Caco-2 (cell line): Measurements from ENCODE around the gene MORC2. TPM values are rescaled to one million over a fixed set of nuclear protein-coding genes. Genes with fewer than 3 reads are reported as not detected.
A peak's percentile ranks its signal among the peaks of the same experiment; 100 is the strongest.

Source experiments
- BruUV-seq: library from RNA; stranded (reverse); fragments of 400-500 nt; replicated peaks from 2 replicates; lab custom pipeline; 2021; lab: Mats Ljungman, UMichigan
- CTCF ChIA-PET: fragments of 300-600 bp; sonication (Branson Sonifier 250); formaldehyde crosslinking; loops from one replicate; lab custom pipeline; 2022; ENCODE audit warnings: antibody characterized with exemption; lab: Charles Lee
- POLR2A ChIA-PET: fragments of 300-600 bp; sonication (Branson Sonifier 250); formaldehyde crosslinking; loops from one replicate; lab custom pipeline; 2022; ENCODE audit warnings: antibody characterized with exemption; lab: Charles Lee
- DNase-seq, 2 experiments: peaks; one replicate each; pipeline versions ENCODE4 v3.0.0 to v3.0.0-alpha.2; 2020 to 2022
- H3K27me3 ChIP-seq: replicated peaks from 2 replicates; pipeline ENCODE4 v1.6.0; 2011; ENCODE audit warnings: low read length; ENCODE audit not compliant: control insufficient read depth, insufficient read depth
- H3K36me3 ChIP-seq: 2 replicates; pipeline ENCODE4 v1.5.1; 2011; ENCODE audit warnings: low read length; ENCODE audit not compliant: control insufficient read depth, insufficient read depth
- H3K4me1 ChIP-seq: fragments of 250-450 bp; sonication (Bioruptor Pico); 2 replicates; pipeline ENCODE4 v1.5.1; 2020; ENCODE audit warnings: mild to moderate bottlenecking
- H3K4me3 ChIP-seq: 2 replicates; pipeline ENCODE4 v1.5.1; 2011; ENCODE audit warnings: low read depth, mild to moderate bottlenecking, control low read depth, low read length
- H3K9me3 ChIP-seq: fragments of 250-450 bp; sonication (Bioruptor Pico); 2 replicates; pipeline ENCODE4 v1.5.1; 2020; ENCODE audit warnings: mild to moderate bottlenecking, moderate library complexity
- H3K27ac Mint-ChIP-seq: one replicate; pipeline ENCODE4 v1.8.0; 2022; ENCODE audit warnings: mixed read lengths; ENCODE audit not compliant: unreplicated experiment
- H3K27me3 Mint-ChIP-seq: one replicate; pipeline ENCODE4 v1.8.0; 2022; ENCODE audit warnings: mixed read lengths; ENCODE audit not compliant: insufficient read depth, unreplicated experiment
- H3K36me3 Mint-ChIP-seq: one replicate; pipeline ENCODE4 v1.8.0; 2022; ENCODE audit warnings: mild to moderate bottlenecking, mixed read lengths; ENCODE audit not compliant: insufficient read depth, unreplicated experiment
- H3K4me1 Mint-ChIP-seq: one replicate; pipeline ENCODE4 v1.8.0; 2022; ENCODE audit warnings: low read depth, mixed read lengths; ENCODE audit not compliant: unreplicated experiment
- H3K4me3 Mint-ChIP-seq: one replicate; pipeline ENCODE4 v1.8.0; 2022; ENCODE audit warnings: mild to moderate bottlenecking, moderate library complexity, mixed read lengths; ENCODE audit not compliant: unreplicated experiment
- H3K9me3 Mint-ChIP-seq: one replicate; pipeline ENCODE4 v1.8.0; 2022; ENCODE audit warnings: mixed read lengths; ENCODE audit not compliant: unreplicated experiment
- CTCF ChIP-seq, 2 experiments: fragments of 200-600 bp in 1 of 2; IDR thresholded peaks; 1 replicate in 1 of 2; 2 replicates in 1 of 2; pipeline versions ENCODE4 v1.5.1 to v1.8.0; 2011 to 2022; ENCODE audit warnings: antibody characterized with exemption in 1 of 2, control low read depth in 1 of 2, inconsistent platforms in 1 of 2, low read depth in 1 of 2, low read length in 1 of 2, mild to moderate bottlenecking in 1 of 2, moderate library complexity in 1 of 2; ENCODE audit not compliant: insufficient read depth in 1 of 2, severe bottlenecking in 1 of 2, unreplicated experiment in 1 of 2
- intact Hi-C: fragments of 100-400 bp; cut with micrococcal nuclease; formaldehyde crosslinking; loops from one replicate; pipeline ENCODE4 v1.10.0; 2022; ENCODE audit not compliant: unreplicated experiment
- total RNA-seq: library from RNA; stranded (reverse); gene quantifications from 2 replicates; pipeline ENCODE4 v1.2.3, GENCODE V29; 2022

Gene MORC2
- total RNA-seq, 1 experiment from 2014 or later, result 49.9 TPM

GRCh38 chr22:30932661-30933060, 35.9 kb downstream of the MORC2 start:
- Mint-ChIP-seq H3K4me3 (no peak overlapping the region), H3K36me3 (peaks cover 85% of the 10 kb centered on the region), H3K4me1 (no peaks in the 10 kb centered on the region), H3K27ac (no peak overlapping the region), H3K9me3 (no peaks in the 10 kb centered on the region), H3K27me3 (no peaks in the 10 kb centered on the region)
- no peak for DNase-seq
- TF ChIP-seq CTCF (IDR thresholded peaks at IDR 0.05; ENCODE audit: insufficient read depth in 1 of 2, low read depth in 1 of 2, low read length in 1 of 2, severe bottlenecking in 1 of 2, unreplicated experiment in 1 of 2), result no peak
- Histone ChIP-seq H3K4me3 (no peak overlapping the region), H3K36me3 (peaks cover 14% of the 10 kb centered on the region), H3K4me1 (no peaks in the 10 kb centered on the region), H3K9me3 (no peaks in the 10 kb centered on the region), H3K27me3 (no peaks in the 10 kb centered on the region)
- intact Hi-C loops, result no loop called here
- ChIA-PET POLR2A (no interaction called here), CTCF (interaction anchor here (1.2 kb wide), 1 partner anchor 11 kb away, joined by 8 read pairs; no protein-coding TSS in a partner anchor)
- BruUV-seq, result no TSS peak

GRCh38 chr22:30931541-30932300, 36.9 kb downstream of the MORC2 start:
- intact Hi-C loops, result no loop called here
- no peaks in the 10 kb centered on the region for H3K27me3 ChIP-seq
- BruUV-seq, result no TSS peak
- ChIA-PET CTCF (interaction anchor here (1.2 kb wide), 1 partner anchor 10 kb away, joined by 8 read pairs; no protein-coding TSS in a partner anchor), POLR2A (no interaction called here)
- H3K4me1 ChIP-seq, result no peaks in the 10 kb centered on the region
- H3K27me3 Mint-ChIP-seq, result no peaks in the 10 kb centered on the region
- no peaks in the 10 kb centered on the region for H3K9me3 ChIP-seq
- peaks cover 8% of the 10 kb centered on the region for H3K36me3 ChIP-seq
- TF ChIP-seq CTCF (IDR thresholded peaks at IDR 0.05; ENCODE audit: insufficient read depth in 1 of 2, low read depth in 1 of 2, low read length in 1 of 2, severe bottlenecking in 1 of 2, unreplicated experiment in 1 of 2), result no peak
- H3K4me1 Mint-ChIP-seq, result no peaks in the 10 kb centered on the region
- H3K4me3 Mint-ChIP-seq, result no peak overlapping the region
- no peak overlapping the region for H3K4me3 ChIP-seq
- no peaks in the 10 kb centered on the region for H3K9me3 Mint-ChIP-seq
- peaks cover 85% of the 10 kb centered on the region for H3K36me3 Mint-ChIP-seq
- DNase-seq, result no peak
- peak overlapping the region; percentile 70 for H3K27ac Mint-ChIP-seq

- TF ChIP-seq CTCF (IDR thresholded peaks at IDR 0.05; ENCODE audit: insufficient read depth in 1 of 2, low read depth in 1 of 2, low read length in 1 of 2, severe bottlenecking in 1 of 2, unreplicated experiment in 1 of 2), result no peak
- intact Hi-C loops, result no loop called here
- Histone ChIP-seq H3K9me3 (no peaks in the 10 kb centered on the region), H3K4me3 (no peak overlapping the region), H3K36me3 (peaks cover 9% of the 10 kb centered on the region), H3K27me3 (no peaks in the 10 kb centered on the region), H3K4me1 (no peaks in the 10 kb centered on the region)
- Mint-ChIP-seq H3K27me3 (no peaks in the 10 kb centered on the region), H3K9me3 (no peaks in the 10 kb centered on the region), H3K36me3 (peaks cover 81% of the 10 kb centered on the region), H3K4me3 (no peak overlapping the region), H3K27ac (no peak overlapping the region), H3K4me1 (no peaks in the 10 kb centered on the region)
- CTCF ChIA-PET, result no interaction called here
- POLR2A ChIA-PET, result interaction anchor here (0.6 kb wide), 1 partner anchor 7 kb away, joined by 5 read pairs; no protein-coding TSS in a partner anchor
- BruUV-seq, result no TSS peak
- no peak for DNase-seq
These were observed 38.3 kb downstream of the MORC2 start for GRCh38 chr22:30930228-30930627.
